ENCODE data around the gene USP7.

The USP7 gene

GRCh38 chr16:8960788-8961109, 3.0 kb downstream of the USP7 start:
- Histone ChIP-seq H3K9me3 (ENCODE audit: control insufficient read depth, low read length) (no peaks in the 10 kb centered on the region), H3K4me3 (ENCODE audit: low read length) (peak overlapping the region; percentile 9), H3K36me3 (ENCODE audit: control insufficient read depth, insufficient read depth, low read length, severe bottlenecking) (no peaks in the 10 kb centered on the region), H3K27me3 (replicated peaks; ENCODE audit: control insufficient read depth, insufficient read depth, low read length) (no peaks in the 10 kb centered on the region), H3K4me1 (ENCODE audit: control insufficient read depth, insufficient read depth, low read length) (peaks cover 66% of the 10 kb centered on the region), H3K9ac (ENCODE audit: low read length) (no peak overlapping the region)
- DNase-seq (ENCODE audit: low read depth): no peak

GRCh38 chr16:8959921-8960787, 3.6 kb downstream of the USP7 start:
- Histone ChIP-seq H3K36me3 (ENCODE audit: control insufficient read depth, insufficient read depth, low read length, severe bottlenecking) (no peaks in the 10 kb centered on the region), H3K27me3 (replicated peaks; ENCODE audit: control insufficient read depth, insufficient read depth, low read length) (no peaks in the 10 kb centered on the region), H3K4me1 (ENCODE audit: control insufficient read depth, insufficient read depth, low read length) (peaks cover 71% of the 10 kb centered on the region), H3K4me3 (ENCODE audit: low read length) (peak overlapping the region; percentile 9), H3K9ac (ENCODE audit: low read length) (no peak overlapping the region), H3K9me3 (ENCODE audit: control insufficient read depth, low read length) (no peaks in the 10 kb centered on the region)
- DNase-seq (ENCODE audit: low read depth): no peak

GRCh38 chr16:8958344-8959167, 5.2 kb downstream of the USP7 start:
- peaks cover 74% of the 10 kb centered on the region for H3K4me1 ChIP-seq (ENCODE audit: control insufficient read depth, insufficient read depth, low read length)
- DNase-seq (ENCODE audit: low read depth): no peak
- H3K4me3 ChIP-seq (ENCODE audit: low read length): peak overlapping the region; percentile 30
- H3K9ac ChIP-seq (ENCODE audit: low read length): peak overlapping the region; percentile 31
- H3K27me3 ChIP-seq (replicated peaks; ENCODE audit: control insufficient read depth, insufficient read depth, low read length): no peaks in the 10 kb centered on the region
- no peaks in the 10 kb centered on the region for H3K36me3 ChIP-seq (ENCODE audit: control insufficient read depth, insufficient read depth, low read length, severe bottlenecking)
- no peaks in the 10 kb centered on the region for H3K9me3 ChIP-seq (ENCODE audit: control insufficient read depth, low read length)

- Histone ChIP-seq H3K9me3 (ENCODE audit: control insufficient read depth, low read length) (no peaks in the 10 kb centered on the region), H3K4me3 (ENCODE audit: low read length) (peak overlapping the region; percentile 30), H3K27me3 (replicated peaks; ENCODE audit: control insufficient read depth, insufficient read depth, low read length) (no peaks in the 10 kb centered on the region), H3K4me1 (ENCODE audit: control insufficient read depth, insufficient read depth, low read length) (peaks cover 74% of the 10 kb centered on the region), H3K9ac (ENCODE audit: low read length) (peak overlapping the region; percentile 31), H3K36me3 (ENCODE audit: control insufficient read depth, insufficient read depth, low read length, severe bottlenecking) (no peaks in the 10 kb centered on the region)
- DNase-seq (ENCODE audit: low read depth): no peak
Observed at GRCh38 chr16:8957509-8958157, 6.1 kb downstream of the USP7 start.

GRCh38 chr16:8957063-8957397, 6.7 kb downstream of the USP7 start:
- H3K36me3 ChIP-seq (ENCODE audit: control insufficient read depth, insufficient read depth, low read length, severe bottlenecking): no peaks in the 10 kb centered on the region
- H3K9me3 ChIP-seq (ENCODE audit: control insufficient read depth, low read length): no peaks in the 10 kb centered on the region
- H3K27me3 ChIP-seq (replicated peaks; ENCODE audit: control insufficient read depth, insufficient read depth, low read length): no peaks in the 10 kb centered on the region
- H3K4me3 ChIP-seq (ENCODE audit: low read length): no peak overlapping the region
- no peak for DNase-seq (ENCODE audit: low read depth)
- H3K4me1 ChIP-seq (ENCODE audit: control insufficient read depth, insufficient read depth, low read length): peaks cover 70% of the 10 kb centered on the region
- H3K9ac ChIP-seq (ENCODE audit: low read length): no peak overlapping the region

- H3K9ac ChIP-seq (ENCODE audit: low read length): no peak overlapping the region
- H3K4me1 ChIP-seq (ENCODE audit: control insufficient read depth, insufficient read depth, low read length): peaks cover 69% of the 10 kb centered on the region
- no peaks in the 10 kb centered on the region for H3K9me3 ChIP-seq (ENCODE audit: control insufficient read depth, low read length)
- H3K27me3 ChIP-seq (replicated peaks; ENCODE audit: control insufficient read depth, insufficient read depth, low read length): no peaks in the 10 kb centered on the region
- DNase-seq (ENCODE audit: low read depth): no peak
- H3K4me3 ChIP-seq (ENCODE audit: low read length): no peak overlapping the region
- no peaks in the 10 kb centered on the region for H3K36me3 ChIP-seq (ENCODE audit: control insufficient read depth, insufficient read depth, low read length, severe bottlenecking)
Observed at GRCh38 chr16:8956265-8957062, 7.2 kb downstream of the USP7 start.

GRCh38 chr16:8955828-8956227, 7.9 kb downstream of the USP7 start:
- H3K4me3 ChIP-seq (ENCODE audit: low read length): no peak overlapping the region
- no peaks in the 10 kb centered on the region for H3K36me3 ChIP-seq (ENCODE audit: control insufficient read depth, insufficient read depth, low read length, severe bottlenecking)
- no peak for DNase-seq (ENCODE audit: low read depth)
- H3K27me3 ChIP-seq (replicated peaks; ENCODE audit: control insufficient read depth, insufficient read depth, low read length): no peaks in the 10 kb centered on the region
- no peaks in the 10 kb centered on the region for H3K9me3 ChIP-seq (ENCODE audit: control insufficient read depth, low read length)
- H3K9ac ChIP-seq (ENCODE audit: low read length): no peak overlapping the region
- H3K4me1 ChIP-seq (ENCODE audit: control insufficient read depth, insufficient read depth, low read length): peaks cover 69% of the 10 kb centered on the region

GRCh38 chr16:8953064-8953463, 10.6 kb downstream of the USP7 start:
- Histone ChIP-seq H3K36me3 (ENCODE audit: control insufficient read depth, insufficient read depth, low read length, severe bottlenecking) (no peaks in the 10 kb centered on the region), H3K9ac (ENCODE audit: low read length) (no peak overlapping the region), H3K4me3 (ENCODE audit: low read length) (no peak overlapping the region), H3K27me3 (replicated peaks; ENCODE audit: control insufficient read depth, insufficient read depth, low read length) (no peaks in the 10 kb centered on the region), H3K4me1 (ENCODE audit: control insufficient read depth, insufficient read depth, low read length) (peaks cover 52% of the 10 kb centered on the region), H3K9me3 (ENCODE audit: control insufficient read depth, low read length) (no peaks in the 10 kb centered on the region)
- no peak for DNase-seq (ENCODE audit: low read depth)

GRCh38 chr16:8952281-8952751, 11.4 kb downstream of the USP7 start:
- Histone ChIP-seq H3K4me3 (ENCODE audit: low read length) (no peak overlapping the region), H3K9ac (ENCODE audit: low read length) (no peak overlapping the region), H3K27me3 (replicated peaks; ENCODE audit: control insufficient read depth, insufficient read depth, low read length) (no peaks in the 10 kb centered on the region), H3K4me1 (ENCODE audit: control insufficient read depth, insufficient read depth, low read length) (peaks cover 44% of the 10 kb centered on the region), H3K9me3 (ENCODE audit: control insufficient read depth, low read length) (no peaks in the 10 kb centered on the region), H3K36me3 (ENCODE audit: control insufficient read depth, insufficient read depth, low read length, severe bottlenecking) (no peaks in the 10 kb centered on the region)
- no peak for DNase-seq (ENCODE audit: low read depth)

- H3K27me3 ChIP-seq (replicated peaks; ENCODE audit: control insufficient read depth, insufficient read depth, low read length): no peaks in the 10 kb centered on the region
- H3K36me3 ChIP-seq (ENCODE audit: control insufficient read depth, insufficient read depth, low read length, severe bottlenecking): no peaks in the 10 kb centered on the region
- no peak overlapping the region for H3K9ac ChIP-seq (ENCODE audit: low read length)
- no peaks in the 10 kb centered on the region for H3K9me3 ChIP-seq (ENCODE audit: control insufficient read depth, low read length)
- DNase-seq (ENCODE audit: low read depth): no peak
- H3K4me3 ChIP-seq (ENCODE audit: low read length): no peak overlapping the region
- H3K4me1 ChIP-seq (ENCODE audit: control insufficient read depth, insufficient read depth, low read length): peaks cover 38% of the 10 kb centered on the region
Observed at GRCh38 chr16:8951447-8952280, 12.0 kb downstream of the USP7 start.
